ENCODE measurements around the gene CYP20A1. TPM values are rescaled to one million over a fixed set of nuclear protein-coding genes. Genes with fewer than 3 reads are reported as not detected.
"Not testable (repeated sequence)": the region's sequence is repeated elsewhere in the genome, so short reads cannot be mapped to it uniquely, and the experiment has no call there.

Gene CYP20A1
- total RNA-seq, 1 experiment from 2014 or later: 26.3 TPM

DNA sequence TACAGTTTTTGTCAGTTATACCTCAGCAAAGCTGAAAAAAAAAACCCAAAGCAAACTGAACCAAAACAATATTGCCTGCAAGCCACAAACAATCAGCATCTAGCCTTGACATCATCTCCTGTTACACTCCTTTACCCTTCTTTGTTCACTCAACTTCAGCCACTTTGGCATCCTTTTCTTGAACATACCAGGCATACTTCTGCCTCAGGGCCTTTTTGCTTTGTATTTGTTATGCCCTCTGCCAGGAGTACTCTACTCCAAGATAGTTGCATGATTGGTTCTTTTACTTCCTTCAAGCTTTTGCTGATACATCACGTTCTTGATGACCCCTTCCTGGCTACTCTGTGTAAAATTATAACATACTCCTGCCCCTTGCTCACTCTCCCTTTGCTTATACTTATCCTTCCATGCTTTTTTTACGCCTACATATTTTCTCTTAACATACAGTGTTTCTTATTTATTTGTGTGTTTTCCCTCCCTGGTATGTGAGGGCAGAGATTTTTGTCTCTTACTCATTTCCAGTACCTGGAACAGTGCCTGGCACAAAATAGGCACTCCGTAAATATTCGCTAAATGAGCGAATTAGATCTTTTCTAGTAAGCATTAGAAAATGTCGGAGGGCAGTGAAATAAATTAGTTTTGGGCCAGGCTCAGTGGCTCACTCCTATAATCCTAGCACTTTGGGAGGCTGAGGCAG is 102.1 kb downstream of the CYP20A1 start:
- no peaks in the 10 kb centered on the region for H3K27me3 ChIP-seq (ENCODE audit: low read length)
- H3K4me1 ChIP-seq (ENCODE audit: low read length): peaks cover 16% of the 10 kb centered on the region; the same call in 1 of the 2 replicates
- H3K4me2 ChIP-seq (ENCODE audit: low read depth, low read length, poor library complexity, severe bottlenecking): no peak overlapping the region
- peaks cover 97% of the 10 kb centered on the region for H3K79me2 ChIP-seq (ENCODE audit: low read length)
- H2AFZ ChIP-seq (ENCODE audit: low read length): no peak overlapping the region
- H3K9me2 ChIP-seq (replicated peaks; ENCODE audit: insufficient read depth, low read length): no peaks in the 10 kb centered on the region
- H4K20me1 ChIP-seq (ENCODE audit: insufficient read depth, low read depth, low read length): no peaks in the 10 kb centered on the region
- H3K9me3 ChIP-seq (ENCODE audit: low read length): no peaks in the 10 kb centered on the region
- H3K9ac ChIP-seq (ENCODE audit: low read length): no peak overlapping the region
- H3K4me3 ChIP-seq (ENCODE audit: low read length): no peak overlapping the region
- DNase-seq: no peak
- peaks cover 15% of the 10 kb centered on the region; the same call in 1 of the 2 replicates for H3K36me3 ChIP-seq (ENCODE audit: insufficient read depth, low read length)
- no peak overlapping the region for H3K27ac ChIP-seq (ENCODE audit: low read length)

DNA sequence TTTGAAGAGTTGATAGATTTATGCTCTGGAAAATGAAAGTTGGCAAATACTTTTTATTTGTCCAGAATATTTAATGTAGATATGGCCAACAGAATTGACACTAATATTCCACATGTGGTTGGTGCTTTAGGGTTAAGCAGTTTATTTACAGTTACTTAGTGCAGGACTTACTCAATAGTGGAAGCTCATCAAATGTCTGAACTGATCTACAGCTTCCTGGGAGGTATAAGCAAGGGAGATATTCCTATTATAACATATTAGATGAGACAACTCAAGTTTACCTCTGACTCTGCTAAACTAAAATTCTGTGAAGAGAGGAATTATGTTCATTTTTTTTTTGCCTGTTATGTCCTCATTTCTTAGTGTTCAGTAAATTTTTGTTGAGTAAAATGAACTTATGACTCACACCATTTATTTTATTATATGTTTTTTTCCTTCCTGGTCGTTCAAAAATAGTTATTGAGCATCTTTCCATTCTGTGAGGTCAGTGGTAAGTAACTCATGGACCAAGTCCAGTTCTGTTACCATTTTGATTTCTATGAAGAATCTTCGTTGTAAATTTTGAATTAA is 103.0 kb downstream of the CYP20A1 start:
- Histone ChIP-seq H4K20me1 (ENCODE audit: insufficient read depth, low read depth, low read length) (no peaks in the 10 kb centered on the region), H3K4me2 (ENCODE audit: low read depth, low read length, poor library complexity, severe bottlenecking) (no peak overlapping the region), H3K4me1 (ENCODE audit: low read length) (peaks cover 15% of the 10 kb centered on the region; the same call in 1 of the 2 replicates), H3K27ac (ENCODE audit: low read length) (no peak overlapping the region), H3K79me2 (ENCODE audit: low read length) (peaks cover 97% of the 10 kb centered on the region), H3K9ac (ENCODE audit: low read length) (no peak overlapping the region), H3K27me3 (ENCODE audit: low read length) (no peaks in the 10 kb centered on the region), H3K4me3 (ENCODE audit: low read length) (no peak overlapping the region), H2AFZ (ENCODE audit: low read length) (no peak overlapping the region), H3K9me2 (replicated peaks; ENCODE audit: insufficient read depth, low read length) (no peaks in the 10 kb centered on the region), H3K9me3 (ENCODE audit: low read length) (no peaks in the 10 kb centered on the region), H3K36me3 (ENCODE audit: insufficient read depth, low read length) (peaks cover 15% of the 10 kb centered on the region; the same call in 1 of the 2 replicates)
- DNase-seq: no peak

DNA sequence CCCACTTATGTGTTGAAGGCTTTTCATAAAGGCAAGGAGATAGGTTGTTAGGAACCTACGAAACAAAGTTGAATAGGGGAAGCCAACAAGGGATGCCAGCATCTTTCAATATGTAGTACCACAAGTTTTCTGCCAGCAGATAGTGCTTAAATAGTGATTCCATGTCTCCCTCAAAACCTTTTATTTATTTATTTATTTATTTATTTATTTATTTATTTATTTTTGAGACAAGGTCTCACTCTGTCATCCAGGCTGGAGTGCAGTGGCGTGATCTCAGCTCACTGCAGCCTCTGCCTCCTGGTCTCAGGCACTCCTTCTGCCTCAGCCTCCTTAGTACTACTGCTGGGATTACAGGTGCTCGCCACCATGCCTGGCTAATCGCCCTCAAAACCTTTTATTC is 103.6 kb downstream of the CYP20A1 start:
- H3K4me1 ChIP-seq (ENCODE audit: low read length); H3K9me2 ChIP-seq (replicated peaks; ENCODE audit: insufficient read depth, low read length); H2AFZ ChIP-seq (ENCODE audit: low read length); DNase-seq; H3K4me2 ChIP-seq (ENCODE audit: low read depth, low read length, poor library complexity, severe bottlenecking); H3K27me3 ChIP-seq (ENCODE audit: low read length); H3K36me3 ChIP-seq (ENCODE audit: insufficient read depth, low read length); H3K4me3 ChIP-seq (ENCODE audit: low read length); H3K9me3 ChIP-seq (ENCODE audit: low read length); H4K20me1 ChIP-seq (ENCODE audit: insufficient read depth, low read depth, low read length); H3K9ac ChIP-seq (ENCODE audit: low read length); H3K27ac ChIP-seq (ENCODE audit: low read length): not testable (repeated sequence)
- H3K79me2 ChIP-seq (ENCODE audit: low read length): peaks cover 97% of the 10 kb centered on the region

DNA sequence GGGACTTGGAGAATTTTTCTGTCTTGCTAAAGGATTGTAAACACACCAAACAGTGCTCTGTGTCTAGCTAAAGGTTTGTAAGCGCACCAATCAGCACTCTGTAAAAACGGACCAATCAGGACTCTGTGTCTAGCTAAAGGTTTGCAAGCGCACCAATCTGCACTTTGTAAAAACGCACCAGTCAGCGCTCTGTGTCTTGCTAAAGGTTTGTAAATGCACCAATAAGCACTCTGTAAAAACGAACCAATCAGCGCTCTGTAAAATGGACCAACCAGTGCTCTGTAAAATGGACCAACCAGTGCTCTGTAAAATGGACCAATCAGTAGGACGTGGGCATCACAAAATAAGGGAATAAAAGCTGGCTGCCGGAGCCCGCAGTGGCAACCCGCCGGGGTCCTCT is 105.8 kb downstream of the CYP20A1 start:
- Histone ChIP-seq H3K4me3 (ENCODE audit: low read length) (no peak overlapping the region), H3K9me3 (ENCODE audit: low read length) (no peaks in the 10 kb centered on the region)

DNA sequence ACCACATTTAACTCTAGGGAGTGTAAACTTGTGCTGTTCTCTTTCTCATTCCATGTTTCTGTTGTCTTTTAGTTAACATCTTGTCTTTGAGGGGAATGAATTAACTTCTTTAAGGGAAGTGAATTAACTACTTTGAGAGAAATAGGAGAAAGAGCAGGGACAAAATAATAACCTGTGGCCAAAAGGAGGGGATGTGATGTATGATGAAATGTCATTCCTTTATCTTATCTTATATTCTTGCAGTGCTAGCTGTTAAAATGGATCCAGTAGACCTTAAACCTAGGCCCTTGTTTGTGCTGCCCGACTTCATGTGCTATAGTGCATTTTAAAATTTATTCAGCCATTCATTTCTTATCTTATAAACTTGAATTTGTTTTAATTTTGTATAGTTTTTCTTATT is 107.8 kb downstream of the CYP20A1 start:
- no peaks in the 10 kb centered on the region for H3K9me3 ChIP-seq (ENCODE audit: low read length)
- peaks cover 97% of the 10 kb centered on the region for H3K79me2 ChIP-seq (ENCODE audit: low read length)
- H2AFZ ChIP-seq (ENCODE audit: low read length): no peak overlapping the region
- no peak for DNase-seq
- no peaks in the 10 kb centered on the region for H3K27me3 ChIP-seq (ENCODE audit: low read length)
- no peak overlapping the region for H3K4me3 ChIP-seq (ENCODE audit: low read length)
- H3K4me1 ChIP-seq (ENCODE audit: low read length): no peaks in the 10 kb centered on the region
- H4K20me1 ChIP-seq (ENCODE audit: insufficient read depth, low read depth, low read length): 0 out of 2 replicates have a peak, but pooled peaks cover 3% of the 10 kb centered on the region
- H3K9me2 ChIP-seq (replicated peaks; ENCODE audit: insufficient read depth, low read length): no peaks in the 10 kb centered on the region
- no peak overlapping the region for H3K27ac ChIP-seq (ENCODE audit: low read length)
- H3K4me2 ChIP-seq (ENCODE audit: low read depth, low read length, poor library complexity, severe bottlenecking): no peak overlapping the region
- 0 out of 2 replicates have a peak, but pooled peaks cover 5% of the 10 kb centered on the region for H3K36me3 ChIP-seq (ENCODE audit: insufficient read depth, low read length)
- no peak overlapping the region for H3K9ac ChIP-seq (ENCODE audit: low read length)

More for the DNA sequence above, 105.8 kb downstream of the CYP20A1 start:
- H4K20me1 ChIP-seq (ENCODE audit: insufficient read depth, low read depth, low read length): no peaks in the 10 kb centered on the region
- H3K9me2 ChIP-seq (replicated peaks; ENCODE audit: insufficient read depth, low read length): no peaks in the 10 kb centered on the region
- H3K79me2 ChIP-seq (ENCODE audit: low read length): peaks cover 98% of the 10 kb centered on the region
- H3K4me2 ChIP-seq (ENCODE audit: low read depth, low read length, poor library complexity, severe bottlenecking): no peak overlapping the region
- H2AFZ ChIP-seq (ENCODE audit: low read length): no peak overlapping the region
- H3K27ac ChIP-seq (ENCODE audit: low read length): no peak overlapping the region
- H3K4me1 ChIP-seq (ENCODE audit: low read length): no peaks in the 10 kb centered on the region
- H3K36me3 ChIP-seq (ENCODE audit: insufficient read depth, low read length): 0 out of 2 replicates have a peak, but pooled peaks cover 8% of the 10 kb centered on the region
- no peaks in the 10 kb centered on the region for H3K27me3 ChIP-seq (ENCODE audit: low read length)
- no peak overlapping the region for H3K9ac ChIP-seq (ENCODE audit: low read length)
- no peak for DNase-seq

DNA sequence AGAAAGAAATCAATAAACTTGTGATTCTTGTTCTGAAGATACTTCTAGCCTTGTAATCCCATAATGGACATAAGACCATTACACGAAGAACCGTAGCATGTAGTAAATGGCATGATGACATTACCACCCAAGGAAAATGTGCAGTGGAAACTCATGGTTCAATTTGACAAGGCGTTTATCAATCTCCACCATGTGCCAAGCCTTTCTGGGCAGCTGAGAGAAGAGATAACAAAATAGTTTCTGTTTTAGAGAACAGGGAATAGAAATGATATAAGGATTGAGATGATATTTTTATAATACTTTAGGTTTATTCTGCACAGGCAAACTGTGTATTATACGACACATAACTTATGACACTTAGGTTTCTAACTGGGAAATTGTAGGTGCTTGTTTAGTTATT is 108.6 kb downstream of the CYP20A1 start:
- H3K27me3 ChIP-seq (ENCODE audit: low read length): no peaks in the 10 kb centered on the region
- 0 out of 2 replicates have a peak, but pooled peaks cover 5% of the 10 kb centered on the region for H3K36me3 ChIP-seq (ENCODE audit: insufficient read depth, low read length)
- H3K9me2 ChIP-seq (replicated peaks; ENCODE audit: insufficient read depth, low read length): no peaks in the 10 kb centered on the region
- H3K9me3 ChIP-seq (ENCODE audit: low read length): no peaks in the 10 kb centered on the region
- 0 out of 2 replicates have a peak, but pooled peaks cover 6% of the 10 kb centered on the region for H4K20me1 ChIP-seq (ENCODE audit: insufficient read depth, low read depth, low read length)
- no peak overlapping the region for H3K9ac ChIP-seq (ENCODE audit: low read length)
- no peaks in the 10 kb centered on the region; the same call in 1 of the 2 replicates for H3K4me1 ChIP-seq (ENCODE audit: low read length)
- H2AFZ ChIP-seq (ENCODE audit: low read length): no peak overlapping the region
- no peak overlapping the region for H3K27ac ChIP-seq (ENCODE audit: low read length)
- no peak overlapping the region for H3K4me3 ChIP-seq (ENCODE audit: low read length)
- no peak for DNase-seq
- H3K4me2 ChIP-seq (ENCODE audit: low read depth, low read length, poor library complexity, severe bottlenecking): no peak overlapping the region
- H3K79me2 ChIP-seq (ENCODE audit: low read length): peaks cover 98% of the 10 kb centered on the region

DNA sequence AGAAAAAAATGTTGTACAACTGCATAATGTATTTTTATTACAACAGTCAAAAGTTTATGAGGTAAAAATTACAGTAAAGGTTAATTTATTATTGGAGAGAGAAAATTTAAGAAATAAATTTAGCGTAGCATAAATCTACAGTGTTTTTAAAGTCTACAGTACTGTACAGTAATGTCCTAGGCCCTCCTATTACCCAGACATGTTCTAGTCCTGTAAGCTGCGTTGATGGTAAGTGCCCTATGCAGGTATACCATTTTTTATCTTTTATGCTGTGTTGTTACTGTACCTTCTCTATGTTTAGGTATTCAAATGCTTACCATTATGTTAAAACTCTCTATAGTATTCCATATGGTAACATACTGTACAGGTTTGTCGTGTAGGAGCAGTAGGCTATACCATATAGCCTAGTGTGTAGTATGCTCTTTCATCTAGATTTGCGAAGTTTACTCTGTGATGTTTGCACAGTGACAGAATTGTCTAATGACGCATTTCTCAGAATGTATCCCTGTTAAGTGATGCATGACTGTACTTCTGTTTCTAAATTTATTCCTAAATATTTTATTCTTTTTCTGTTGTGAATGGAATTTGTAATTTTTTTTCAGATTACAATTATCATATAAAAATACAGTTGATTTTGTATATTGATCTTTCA is 113.9 kb downstream of the CYP20A1 start:
- Histone ChIP-seq H3K4me3 (ENCODE audit: low read length) (no peak overlapping the region), H3K9me2 (replicated peaks; ENCODE audit: insufficient read depth, low read length) (no peaks in the 10 kb centered on the region), H3K27ac (ENCODE audit: low read length) (no peak overlapping the region), H3K9ac (ENCODE audit: low read length) (no peak overlapping the region), H3K27me3 (ENCODE audit: low read length) (no peaks in the 10 kb centered on the region), H4K20me1 (ENCODE audit: insufficient read depth, low read depth, low read length) (0 out of 2 replicates have a peak, but pooled peaks cover 6% of the 10 kb centered on the region), H3K4me2 (ENCODE audit: low read depth, low read length, poor library complexity, severe bottlenecking) (no peak overlapping the region), H3K36me3 (ENCODE audit: insufficient read depth, low read length) (no peaks in the 10 kb centered on the region), H3K79me2 (ENCODE audit: low read length) (peaks cover 96% of the 10 kb centered on the region), H3K4me1 (ENCODE audit: low read length) (no peaks in the 10 kb centered on the region; the same call in 1 of the 2 replicates), H3K9me3 (ENCODE audit: low read length) (no peaks in the 10 kb centered on the region), H2AFZ (ENCODE audit: low read length) (no peak overlapping the region)
- no peak for DNase-seq

DNA sequence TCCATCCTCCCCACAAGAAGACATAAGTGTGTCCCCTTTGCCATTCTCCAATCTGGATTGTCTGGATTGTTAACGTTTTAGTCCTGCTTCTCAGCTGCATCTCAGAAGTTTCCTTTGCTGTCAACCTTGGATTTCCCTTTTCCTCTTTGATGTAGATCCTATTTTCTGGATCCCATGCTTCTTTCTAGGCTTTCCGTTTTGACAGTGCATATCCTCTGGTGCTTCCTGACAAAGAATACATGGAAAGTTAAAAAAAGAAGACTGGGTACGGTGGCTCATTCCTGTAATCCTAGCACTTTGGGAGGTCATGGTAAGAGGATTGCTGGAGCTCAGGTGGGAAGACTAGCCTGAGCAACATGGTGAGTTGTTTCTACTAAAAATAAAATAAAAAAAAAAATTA is 116.1 kb downstream of the CYP20A1 start:
- H3K27me3 ChIP-seq (ENCODE audit: low read length): no peaks in the 10 kb centered on the region

More for the DNA sequence above, 116.1 kb downstream of the CYP20A1 start:
- Histone ChIP-seq H3K9me3 (ENCODE audit: low read length) (no peaks in the 10 kb centered on the region), H3K36me3 (ENCODE audit: insufficient read depth, low read length) (no peaks in the 10 kb centered on the region), H4K20me1 (ENCODE audit: insufficient read depth, low read depth, low read length) (0 out of 2 replicates have a peak, but pooled peaks cover 6% of the 10 kb centered on the region), H3K4me1 (ENCODE audit: low read length) (no peaks in the 10 kb centered on the region; the same call in 1 of the 2 replicates), H2AFZ (ENCODE audit: low read length) (no peak overlapping the region), H3K27ac (ENCODE audit: low read length) (no peak overlapping the region), H3K4me2 (ENCODE audit: low read depth, low read length, poor library complexity, severe bottlenecking) (no peak overlapping the region), H3K4me3 (ENCODE audit: low read length) (no peak overlapping the region), H3K79me2 (ENCODE audit: low read length) (peaks cover 95% of the 10 kb centered on the region), H3K9ac (ENCODE audit: low read length) (no peak overlapping the region), H3K9me2 (replicated peaks; ENCODE audit: insufficient read depth, low read length) (no peaks in the 10 kb centered on the region)
- no peak for DNase-seq

Data from Karpas-422 (cell line).